CMK (cell line): ENCODE measurements around the gene CASP5.
"Not testable (repeated sequence)": the region's sequence is repeated elsewhere in the genome, so short reads cannot be mapped to it uniquely, and the experiment has no call there.

Experiments used
- DNase-seq: peaks from one replicate; pipeline ENCODE4 v3.0.0-alpha.2; 2010; ENCODE audit warnings: low read depth

CASP5 gene

GRCh38 chr11:105033343-105033742, 10.4 kb upstream of the CASP5 start:
- no peak for DNase-seq

DNA sequence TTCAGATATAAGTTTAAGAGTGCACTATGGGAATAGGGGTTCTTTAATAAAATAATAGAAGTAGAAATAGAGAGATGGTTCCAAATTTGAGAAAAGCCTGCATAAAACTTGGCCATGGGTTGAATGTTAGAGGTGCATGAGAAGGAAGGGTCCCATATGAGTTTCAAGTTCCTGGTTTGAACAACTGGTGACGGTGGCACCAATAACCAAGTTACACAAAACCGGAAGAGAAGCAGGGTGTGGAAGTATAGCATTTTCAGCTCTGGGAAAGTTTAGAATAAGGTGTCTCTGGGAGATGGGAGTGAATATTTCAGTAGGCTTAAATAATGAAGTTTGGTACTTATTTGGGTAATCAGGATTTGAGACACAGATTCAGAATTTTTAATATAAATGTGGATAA, 9.5 kb upstream of the CASP5 start:
- no peak for DNase-seq

GRCh38 chr11:105027678-105028077, 4.7 kb upstream of the CASP5 start:
- DNase-seq, result peak; percentile 62

DNA sequence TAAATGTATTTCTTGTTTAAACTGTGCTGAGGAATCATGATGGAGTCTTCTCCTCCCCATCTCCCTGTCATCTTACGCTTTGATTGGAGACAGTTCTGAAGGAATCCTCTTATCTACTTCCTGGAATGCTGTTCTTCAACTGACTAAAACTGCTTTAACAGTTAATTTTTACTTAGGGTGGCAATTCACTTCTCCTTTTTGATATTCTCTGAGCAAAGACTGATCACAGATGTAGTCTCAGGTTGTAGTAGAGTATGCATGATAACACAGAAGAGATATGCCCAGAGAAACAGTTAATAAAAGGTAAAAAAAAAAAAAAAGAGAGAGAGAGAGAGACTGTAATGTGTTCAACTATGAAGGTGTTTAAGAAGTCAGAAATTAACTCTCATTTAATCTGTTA, 1.4 kb upstream of the CASP5 start:
- no peak for DNase-seq

GRCh38 chr11:105022527-105022926, 441 bp downstream of the CASP5 start:
- DNase-seq, result no peak

DNA sequence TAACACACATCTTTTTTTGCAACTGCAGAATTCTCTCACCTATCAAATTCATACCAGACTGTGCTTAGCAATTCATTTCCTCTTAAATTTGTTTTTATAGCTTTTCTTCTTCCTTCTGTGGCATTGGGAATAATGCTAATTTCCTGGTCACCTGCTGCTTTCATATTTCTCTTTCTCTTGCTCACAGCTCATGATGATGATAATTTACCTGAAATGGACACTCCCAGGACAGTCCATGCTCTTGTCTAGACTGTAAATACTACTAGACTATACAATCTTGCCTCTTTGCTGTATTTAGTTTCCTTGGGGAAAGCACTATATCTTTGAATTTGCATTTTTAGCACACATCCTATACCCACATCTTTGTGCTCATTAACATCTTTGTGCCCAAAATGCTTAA, 15.5 kb downstream of the CASP5 start:
- no peak for DNase-seq

GRCh38 chr11:105005451-105005845, 17.5 kb downstream of the CASP5 start:
- DNase-seq, result no peak

GRCh38 chr11:105004021-105004420, 18.9 kb downstream of the CASP5 start:
- no peak for DNase-seq

- no peak for DNase-seq
Observed at GRCh38 chr11:105003151-105003550, 19.8 kb downstream of the CASP5 start.

DNA sequence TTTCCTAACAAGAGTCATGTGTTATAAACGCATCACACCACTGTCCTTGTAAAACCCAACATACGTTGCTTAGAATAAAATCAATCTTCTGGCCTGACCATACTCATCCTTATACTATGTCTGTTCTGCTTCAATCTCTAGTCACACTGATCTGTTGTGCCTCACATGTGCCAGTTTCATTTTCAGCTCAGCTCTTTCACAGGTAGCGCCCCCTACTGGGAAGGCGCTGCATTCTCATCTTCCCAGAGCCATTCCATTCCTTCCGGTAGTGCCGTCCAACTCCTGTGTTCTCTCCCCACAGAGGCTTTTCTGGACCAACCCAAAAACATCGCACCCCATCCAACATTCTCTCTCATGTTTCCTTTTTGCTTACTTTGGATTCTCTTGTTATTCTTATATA, 22.2 kb downstream of the CASP5 start:
- no peak for DNase-seq

GRCh38 chr11:105000167-105000566, 22.8 kb downstream of the CASP5 start:
- DNase-seq, result no peak

DNA sequence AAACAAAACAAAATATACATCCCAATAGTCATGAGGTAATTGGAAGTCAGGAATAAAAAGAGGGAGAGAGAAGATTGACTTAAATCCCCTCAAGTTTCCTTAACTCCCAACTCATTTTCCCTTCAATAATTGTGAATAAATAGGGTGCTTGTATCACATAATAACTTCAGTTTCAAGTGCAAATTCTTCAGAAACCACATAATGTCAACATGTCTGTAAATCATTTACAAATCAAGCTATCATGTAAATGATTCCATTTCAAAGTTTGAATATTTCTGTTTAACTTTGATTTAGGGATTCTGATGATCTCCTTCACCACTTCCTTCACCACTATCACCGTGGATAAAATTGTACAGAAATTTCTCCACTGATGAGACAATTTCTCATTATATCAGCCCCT, 23.2 kb downstream of the CASP5 start:
- DNase-seq, result no peak

GRCh38 chr11:104997288-104997687, 25.7 kb downstream of the CASP5 start:
- no peak for DNase-seq

- no peak for DNase-seq
Observed at GRCh38 chr11:104995001-104995408, 28.0 kb downstream of the CASP5 start.

- DNase-seq, result no peak
Observed at GRCh38 chr11:104992781-104993180, 30.2 kb downstream of the CASP5 start.

- DNase-seq, result no peak
Observed at GRCh38 chr11:104991994-104992393, 31.0 kb downstream of the CASP5 start.

- DNase-seq, result no peak
Observed at GRCh38 chr11:104984808-104985207, 38.2 kb downstream of the CASP5 start.

DNA sequence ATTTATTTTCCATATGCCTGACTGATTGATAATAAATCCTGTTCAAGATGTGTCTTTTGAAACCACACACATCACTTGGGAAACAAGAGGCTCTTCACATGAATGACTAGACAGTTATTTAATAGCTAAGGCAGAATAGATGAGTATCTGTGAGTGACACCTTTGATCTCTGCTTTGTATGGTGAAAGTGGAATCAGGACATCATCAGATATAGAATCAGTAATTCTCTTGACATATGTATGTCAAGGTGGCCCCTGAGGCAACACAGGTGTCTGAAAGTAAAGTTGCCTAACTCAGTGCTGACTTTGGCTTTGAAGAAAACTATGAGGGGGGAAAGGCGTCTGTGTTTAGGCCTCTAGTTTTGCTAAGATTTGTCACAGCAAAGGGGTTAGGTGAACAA, 43.1 kb downstream of the CASP5 start:
- no peak for DNase-seq

- no peak for DNase-seq
Observed at GRCh38 chr11:104973616-104974015, 49.4 kb downstream of the CASP5 start.

GRCh38 chr11:104972924-104973323, 50.0 kb downstream of the CASP5 start:
- not testable (repeated sequence) for DNase-seq

GRCh38 chr11:104970756-104971155, 52.2 kb downstream of the CASP5 start:
- no peak for DNase-seq

DNA sequence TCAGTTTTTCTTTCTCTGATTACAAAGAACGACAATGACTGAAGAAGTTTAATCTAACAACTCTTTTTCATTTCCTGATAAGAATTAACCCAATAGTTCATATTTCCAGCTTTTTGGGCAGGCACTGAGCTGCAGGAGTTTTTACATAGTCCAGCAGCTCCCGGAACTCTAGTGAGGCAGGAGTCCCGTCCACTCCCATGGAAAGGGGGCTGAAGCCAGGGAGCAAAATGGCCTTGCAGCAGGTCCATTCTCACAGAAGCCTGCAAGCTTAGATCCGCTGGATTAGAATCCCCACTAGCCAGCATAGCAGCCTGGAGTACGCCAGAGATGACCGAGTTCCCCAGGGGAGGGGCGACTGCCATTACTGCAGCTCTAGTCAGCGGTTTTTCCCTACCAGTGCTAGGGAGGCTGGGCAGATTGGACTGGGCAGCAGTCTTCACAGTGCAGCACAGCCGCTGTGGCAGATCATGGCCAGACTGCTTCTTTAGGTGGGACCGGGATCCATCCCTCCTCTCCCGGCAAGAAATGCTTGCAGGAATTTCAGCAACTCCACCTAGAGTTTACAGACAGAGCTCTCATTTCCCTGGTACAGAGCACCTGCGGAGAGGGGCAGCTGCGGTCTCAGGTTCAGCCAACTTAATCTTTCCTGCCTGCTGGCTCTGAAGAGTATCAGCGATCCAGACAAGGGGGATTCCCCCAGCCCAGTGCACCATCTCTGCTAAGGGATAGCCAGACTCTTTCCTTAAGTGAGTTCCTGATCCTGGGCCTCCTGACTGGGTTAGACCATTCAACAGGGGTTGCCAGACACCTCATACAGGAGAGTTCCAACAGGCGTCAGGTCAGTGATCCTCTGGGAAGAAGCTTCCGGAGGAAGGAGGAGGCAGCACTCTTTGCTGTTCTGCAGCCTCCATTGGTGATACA, 53.9 kb downstream of the CASP5 start:
- DNase-seq, result no peak

- DNase-seq, result no peak
Observed at GRCh38 chr11:104968355-104968855, 54.6 kb downstream of the CASP5 start, which contains the start of gene CASP4. Gene CASP4 (minus strand): TSS chr11:104968574. CDS start chr11:104968525, 49 bp downstream.
